ENCODE results near the gene PKM.
"Not testable (repeated sequence)": the region's sequence is repeated elsewhere in the genome, so short reads cannot be mapped to it uniquely, and the experiment has no call there.

PKM gene

DNA sequence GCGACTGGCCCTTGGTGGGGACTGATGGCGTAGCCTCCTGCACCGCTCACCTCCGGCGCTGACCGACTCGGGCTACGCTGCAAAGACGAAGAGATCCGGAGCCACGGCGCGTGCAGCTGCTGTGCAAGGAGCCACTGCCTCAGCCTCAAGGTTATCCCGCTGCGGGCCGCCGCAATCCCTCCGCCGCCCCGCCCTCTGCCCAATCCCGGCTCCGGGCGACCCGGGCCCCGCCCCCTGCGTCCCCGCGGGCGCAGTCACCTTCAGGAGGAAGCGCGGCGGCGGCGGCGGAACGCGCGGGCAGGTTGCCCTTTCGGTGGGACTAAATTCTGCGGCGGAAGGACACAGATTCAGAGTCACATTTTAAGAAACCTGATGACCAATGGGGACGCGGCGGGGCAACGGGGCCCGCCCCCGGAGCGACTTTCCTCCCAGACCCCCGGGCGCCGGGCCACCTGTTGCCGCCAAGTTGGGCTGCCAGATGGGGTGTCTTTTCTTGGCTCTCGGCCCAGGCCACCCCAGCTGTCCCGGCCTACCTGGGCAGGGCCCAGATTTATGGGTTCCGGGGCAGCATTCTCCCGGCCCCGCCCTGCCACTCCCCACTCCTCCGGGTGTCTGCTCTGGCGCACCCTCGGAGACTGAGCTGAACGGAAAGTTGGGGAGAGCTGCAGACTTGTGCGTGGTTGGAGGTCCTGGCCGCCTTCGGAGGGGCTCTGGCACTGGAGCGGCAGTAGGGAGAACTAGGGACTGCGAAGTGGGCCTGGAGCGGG is at the start of gene PKM:
PKM (minus strand) TSS at position 125 of the 767 bp plus-strand sequence. CDS start 12,093 bp downstream, outside the sequence.
- ATAC-seq (peak; percentile 64), DNase-seq (peak; percentile 100)

DNA sequence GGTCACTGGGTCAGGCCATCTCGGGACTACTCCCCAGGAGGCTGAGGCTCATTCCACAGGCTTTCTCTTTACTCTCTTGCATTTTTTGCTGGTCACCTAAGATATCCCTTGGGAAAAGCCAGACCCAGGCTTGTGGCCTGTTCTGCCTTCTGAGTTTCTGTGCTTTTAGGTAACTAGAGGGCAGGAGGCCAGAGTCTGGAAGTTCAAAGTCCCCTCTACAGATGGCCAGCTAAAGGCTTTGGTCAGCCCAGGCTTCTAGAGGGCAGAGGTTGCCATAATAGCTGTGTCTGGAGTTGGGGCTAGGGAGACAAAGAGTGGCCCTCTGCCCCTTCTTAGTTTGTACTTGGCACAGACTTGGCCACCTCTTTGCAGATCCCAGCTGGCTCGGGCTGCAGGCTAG is 49.8 kb upstream of the PKM start:
- ATAC-seq (no peak), DNase-seq (no peak)

DNA sequence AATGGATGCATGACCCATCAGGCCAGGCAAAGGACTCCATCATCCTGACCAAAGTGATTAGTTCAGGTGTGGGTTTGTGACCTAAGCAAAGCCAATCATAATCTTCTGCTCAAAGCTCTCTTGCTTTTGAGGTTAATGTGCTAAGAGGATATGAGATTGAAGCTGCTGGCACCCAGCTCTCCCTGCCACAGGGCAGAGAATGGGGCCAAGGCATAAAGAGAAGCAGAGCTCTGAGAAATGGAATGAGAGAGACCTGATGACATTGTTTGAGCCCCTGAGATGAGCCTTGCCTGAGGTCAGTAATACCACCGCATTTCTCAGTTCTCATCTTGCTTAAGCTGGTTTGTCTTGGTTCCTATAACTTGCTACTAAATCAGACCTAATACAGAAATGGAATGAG is 47.7 kb upstream of the PKM start:
- no peak for ATAC-seq
- DNase-seq, result no peak

DNA sequence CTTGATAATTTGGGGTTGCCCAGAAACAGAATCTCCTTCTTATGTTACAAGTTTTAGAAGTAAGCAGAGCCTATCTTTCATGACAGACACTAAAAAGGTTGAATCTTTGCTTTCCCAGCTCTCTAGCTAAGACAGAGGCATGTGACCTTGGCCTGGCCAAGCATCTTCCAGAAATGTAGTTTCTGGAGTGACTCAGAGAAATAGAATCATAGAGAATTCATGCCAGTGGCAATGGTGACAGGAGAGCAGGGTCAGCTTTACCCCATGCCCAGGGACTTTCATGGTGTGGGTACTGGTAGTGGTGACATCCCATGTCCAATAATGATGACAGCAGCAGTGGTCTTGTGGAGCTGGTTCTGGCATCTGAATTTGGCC is 45.3 kb upstream of the PKM start:
- no peak for ATAC-seq
- no peak for DNase-seq

DNA sequence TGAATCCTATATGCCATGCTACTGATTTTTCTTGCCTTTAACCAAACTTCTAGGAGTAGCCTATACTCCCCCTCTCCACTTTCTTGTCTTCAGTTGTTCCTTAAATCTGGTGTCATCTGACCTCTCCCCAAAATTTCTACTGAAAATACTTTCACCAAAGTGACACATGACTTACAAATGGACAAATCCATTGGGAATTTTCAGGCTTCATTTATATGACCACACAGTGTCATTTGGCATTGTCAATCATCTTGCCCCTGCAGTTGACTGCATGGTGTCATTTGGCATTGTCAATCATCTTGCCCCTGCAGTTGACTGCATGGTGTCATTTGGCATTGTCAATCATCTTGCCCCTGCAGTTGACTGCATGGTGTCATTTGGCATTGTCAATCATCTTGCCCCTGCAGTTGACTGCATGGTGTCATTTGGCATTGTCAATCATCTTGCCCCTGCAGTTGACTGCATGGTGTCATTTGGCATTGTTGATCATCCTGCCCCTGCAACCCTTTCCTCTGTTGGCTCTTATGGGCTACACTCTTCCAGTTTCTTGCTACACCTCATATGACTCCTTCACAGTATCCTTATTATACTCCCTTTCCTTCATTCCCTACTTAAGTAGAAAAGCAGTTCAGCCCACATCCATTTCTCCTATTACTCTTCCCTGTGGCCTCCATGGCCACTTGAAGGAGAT is 44.8 kb upstream of the PKM start:
- ATAC-seq, DNase-seq: not testable (repeated sequence)

DNA sequence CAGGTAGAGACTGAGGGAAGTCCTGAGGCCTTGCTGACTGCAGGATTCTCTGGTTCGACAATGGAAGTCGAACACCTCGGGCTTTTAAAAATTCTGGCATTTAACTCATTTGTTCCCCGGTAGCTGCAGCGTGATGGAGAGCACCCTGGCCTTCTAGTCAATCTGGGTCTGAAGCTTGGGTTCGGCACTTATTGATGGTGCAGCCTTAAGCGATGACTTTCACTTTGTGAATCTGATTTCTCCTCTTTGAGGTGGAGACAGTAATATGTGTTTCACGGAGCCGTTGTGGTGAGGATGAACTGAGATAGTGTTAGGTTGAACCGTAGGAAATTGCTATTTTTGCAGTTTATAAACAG is 42.0 kb upstream of the PKM start:
- DNase-seq (no peak), ATAC-seq (no peak)

DNA sequence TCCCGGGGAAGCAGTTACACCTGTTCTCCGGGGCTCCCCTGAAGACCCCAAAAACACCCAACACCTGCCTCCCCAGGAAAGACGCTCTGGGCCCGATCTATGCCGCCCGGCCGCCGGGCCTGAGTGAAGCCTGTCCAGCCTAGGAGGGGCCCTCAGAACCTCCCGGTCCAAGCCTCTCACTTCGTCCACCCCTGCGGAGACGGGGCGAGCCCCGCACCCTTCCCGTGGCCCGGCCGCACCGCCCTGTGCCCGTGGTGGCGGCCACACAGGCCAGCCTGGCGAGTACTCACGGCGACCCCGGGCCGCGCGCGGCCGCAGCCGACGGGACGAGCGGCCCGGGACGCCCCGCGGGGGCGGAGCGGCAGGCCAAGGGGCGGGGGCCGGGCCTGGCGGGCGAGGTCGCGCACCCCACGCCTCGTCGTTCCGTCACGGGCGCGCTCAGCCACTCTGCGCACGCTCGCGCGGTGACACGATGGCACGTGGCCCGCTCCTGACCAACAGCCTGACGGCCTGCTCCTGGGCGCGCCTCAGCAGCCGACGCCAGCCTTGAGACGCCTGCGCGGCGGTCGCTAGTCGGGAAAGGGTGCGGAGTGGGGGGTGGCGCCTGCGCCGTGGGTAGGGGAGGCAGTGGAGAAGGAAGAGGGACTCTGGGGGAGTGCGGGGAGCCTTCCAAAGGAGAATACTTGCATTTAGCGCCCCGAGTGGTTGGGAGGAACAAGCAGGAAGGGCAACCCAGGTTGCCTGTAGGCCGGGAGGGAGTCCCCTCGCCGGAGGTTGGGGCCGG is 41.4 kb upstream of the PKM start, which contains the start of gene PARP6:
PARP6 (minus strand) TSS at position 342 of the 784 bp plus-strand sequence. CDS start 5,077 bp downstream, outside the sequence.
- ATAC-seq (peak; percentile 99), DNase-seq (peak; percentile 98)

DNA sequence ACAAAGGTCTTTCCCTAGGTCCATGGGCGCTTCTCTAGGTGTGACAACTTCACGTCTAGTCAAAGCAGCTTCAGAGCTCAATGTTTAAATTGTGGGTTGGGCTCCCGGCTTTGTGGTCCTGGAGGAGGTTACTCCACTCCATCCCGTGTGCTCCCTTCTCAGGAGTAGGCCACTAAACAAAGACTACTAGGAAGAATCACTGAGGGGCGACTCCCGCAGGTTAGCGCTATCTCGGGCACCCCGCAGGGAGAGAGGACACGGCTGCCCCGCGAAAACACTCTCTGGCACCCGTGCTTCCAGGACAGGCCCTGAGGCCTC is 40.9 kb upstream of the PKM start:
- DNase-seq (peak; percentile 35), ATAC-seq (no peak)

DNA sequence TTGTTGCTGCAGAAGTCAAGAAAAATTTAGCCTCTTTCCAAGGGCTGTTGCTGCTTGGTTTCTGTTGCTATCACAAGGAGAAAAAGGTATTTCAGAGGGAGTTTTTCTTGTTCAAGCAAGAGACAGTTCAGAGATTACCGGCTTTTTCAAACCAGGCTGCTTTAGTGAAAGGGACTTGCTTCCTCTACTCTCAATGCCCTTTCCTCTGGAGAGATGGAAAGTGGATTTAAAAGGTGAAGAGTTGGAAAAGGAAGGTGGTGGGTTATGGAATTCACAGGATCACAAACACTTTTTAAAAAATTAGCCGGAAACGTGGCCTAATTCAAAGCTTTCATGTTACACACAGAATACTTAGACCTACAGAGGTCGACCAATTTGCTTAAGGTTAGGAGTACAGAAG is 40.2 kb upstream of the PKM start:
- DNase-seq (no peak), ATAC-seq (no peak)

DNA sequence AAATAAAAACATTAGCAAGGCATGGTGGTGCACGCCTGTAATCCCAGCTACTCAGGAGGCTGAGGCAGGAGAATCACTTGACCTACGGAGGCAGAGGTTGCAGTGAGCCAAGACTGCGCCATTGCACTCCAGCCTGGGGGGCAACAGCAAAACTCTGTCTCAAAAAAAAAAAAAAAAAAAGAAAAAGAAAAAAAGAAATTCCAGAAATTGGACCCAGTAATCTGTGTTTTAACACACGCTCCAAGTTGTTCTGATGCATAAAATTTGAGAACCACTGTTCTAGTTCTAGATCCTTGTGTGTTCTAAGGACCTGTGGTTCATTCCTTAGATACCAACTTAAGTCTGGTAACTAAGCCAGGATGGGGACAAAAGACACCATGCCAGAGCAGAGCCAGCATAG is 38.7 kb upstream of the PKM start:
- no peak for DNase-seq
- no peak for ATAC-seq

DNA sequence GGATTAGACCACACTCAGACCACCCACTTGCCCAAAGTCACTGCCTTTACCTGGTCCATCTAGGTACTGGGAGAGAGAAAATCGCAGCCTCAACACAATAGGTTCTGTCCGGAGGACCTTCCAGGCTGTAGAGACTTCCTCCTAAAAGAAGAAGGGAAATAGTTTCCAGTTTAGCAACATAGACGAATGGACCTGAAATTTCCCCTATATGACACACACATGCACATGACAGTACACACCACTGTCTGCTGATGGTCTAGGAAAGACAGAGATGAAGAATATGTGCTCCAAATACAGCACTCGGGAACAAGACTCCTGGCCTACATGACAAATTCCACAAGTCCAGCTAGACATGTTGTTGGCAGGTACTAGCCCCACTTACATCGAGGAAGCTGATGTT is 34.0 kb upstream of the PKM start:
- DNase-seq, result no peak
- ATAC-seq, result no peak

DNA sequence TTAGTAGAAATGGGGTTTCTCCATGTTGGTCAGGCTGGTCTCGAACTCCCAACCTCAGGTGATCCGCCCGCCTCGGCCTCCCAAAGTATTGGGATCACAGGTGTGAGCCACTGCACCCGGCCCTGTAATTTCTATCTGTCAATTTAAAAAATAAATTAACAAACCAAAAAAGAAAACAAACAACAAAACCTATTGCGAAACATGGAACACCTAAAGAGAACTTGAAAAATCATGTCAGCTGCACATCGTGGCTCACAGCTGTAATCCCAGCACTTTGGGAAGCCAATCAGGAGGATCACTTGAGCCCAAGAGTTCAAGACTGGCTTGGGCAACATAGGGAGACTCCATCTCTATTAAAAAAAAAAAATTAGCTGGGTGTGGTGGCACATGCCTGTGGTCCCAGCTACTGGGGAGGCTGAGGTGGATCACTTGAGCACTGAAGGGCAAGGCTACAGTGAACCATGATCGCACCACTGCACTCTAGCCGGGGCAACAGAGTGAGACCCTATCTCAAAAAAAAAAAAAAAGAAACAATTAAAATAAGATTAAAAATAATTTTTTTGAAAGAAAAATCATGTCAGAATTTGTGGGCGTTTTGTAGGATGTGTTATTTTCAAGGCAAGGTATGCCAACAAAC is 21.8 kb upstream of the PKM start:
- ATAC-seq, result no peak

DNA sequence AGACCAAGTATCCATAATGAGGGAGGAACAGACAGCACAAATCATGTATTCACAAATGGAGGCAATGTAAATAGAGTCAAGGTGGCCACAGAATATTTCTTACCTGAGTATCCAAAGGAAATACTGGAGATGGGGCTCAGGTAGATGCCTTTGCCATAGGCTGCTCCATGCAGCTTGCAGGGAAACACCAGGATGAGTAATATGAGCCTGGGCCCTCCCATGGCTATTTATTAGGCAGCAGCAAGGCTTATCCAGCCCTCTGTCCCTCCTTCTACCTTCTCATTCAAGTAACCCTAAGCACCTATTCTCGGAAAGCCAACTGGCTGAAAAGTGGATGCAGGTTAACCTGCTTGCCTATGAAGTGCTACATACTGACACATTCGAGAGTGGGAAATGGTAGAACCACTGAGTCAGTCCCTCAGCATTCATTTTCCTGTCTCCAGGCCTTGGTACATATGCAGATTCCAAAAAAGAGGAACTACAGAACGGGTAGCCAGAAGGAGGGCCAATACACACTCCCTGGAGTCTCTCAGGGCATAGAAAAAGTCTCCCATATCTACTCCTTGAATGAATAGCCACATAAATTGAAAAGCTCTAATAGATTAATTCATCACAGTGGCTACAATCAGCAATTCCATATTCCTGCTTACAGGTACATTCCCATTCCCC is 18.3 kb upstream of the PKM start:
- ATAC-seq, result no peak
- no peak for DNase-seq

More for the DNA sequence above, 21.8 kb upstream of the PKM start:
- no peak for DNase-seq

DNA sequence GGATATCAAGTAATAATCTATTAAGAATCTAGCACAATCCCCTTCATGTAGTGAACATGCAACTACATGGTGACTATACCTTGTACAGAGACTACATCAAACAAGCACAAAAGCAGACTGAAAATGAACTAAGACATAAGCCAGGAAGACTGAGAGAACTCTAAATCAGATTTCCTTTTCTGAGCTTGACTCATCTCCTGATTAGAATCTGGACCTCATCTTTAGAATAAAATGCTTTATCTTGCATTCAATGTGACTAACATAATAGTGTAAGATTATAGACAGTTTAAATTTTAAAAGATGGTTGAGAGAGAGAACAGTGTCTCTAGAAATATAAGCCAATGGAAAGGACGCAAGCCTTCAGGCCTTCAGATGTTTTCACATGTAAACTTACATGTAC is 17.5 kb upstream of the PKM start:
- no peak for DNase-seq
- no peak for ATAC-seq

DNA sequence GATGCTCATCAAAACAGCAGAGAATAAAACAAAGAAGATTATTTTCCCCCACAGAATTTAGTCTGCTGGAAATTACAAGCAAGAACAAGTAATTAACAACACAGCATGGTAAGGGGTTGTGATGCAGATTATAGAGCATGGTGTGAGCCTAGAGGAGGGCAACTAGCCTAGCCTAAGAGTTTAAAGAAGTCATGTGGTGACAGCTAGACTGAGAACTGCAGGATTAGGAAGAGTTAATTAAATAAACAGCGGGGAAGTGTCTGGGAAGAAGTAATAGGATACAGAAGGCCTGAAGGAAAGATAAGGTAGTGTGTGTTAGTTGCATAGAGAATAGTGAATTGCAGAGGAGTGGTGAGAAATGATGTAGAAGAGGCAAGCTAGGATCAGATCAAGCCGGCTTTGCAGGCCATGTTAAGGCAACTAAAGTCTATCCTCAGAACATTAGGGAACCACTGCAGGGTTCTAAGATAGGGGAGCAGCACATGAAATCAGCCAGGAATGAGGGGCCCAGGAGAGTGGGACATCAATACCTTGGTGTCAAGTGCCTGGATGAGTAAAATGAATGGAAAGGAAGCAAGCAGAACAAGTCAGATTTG is 11.9 kb upstream of the PKM start:
- DNase-seq, result no peak
- ATAC-seq, result no peak

DNA sequence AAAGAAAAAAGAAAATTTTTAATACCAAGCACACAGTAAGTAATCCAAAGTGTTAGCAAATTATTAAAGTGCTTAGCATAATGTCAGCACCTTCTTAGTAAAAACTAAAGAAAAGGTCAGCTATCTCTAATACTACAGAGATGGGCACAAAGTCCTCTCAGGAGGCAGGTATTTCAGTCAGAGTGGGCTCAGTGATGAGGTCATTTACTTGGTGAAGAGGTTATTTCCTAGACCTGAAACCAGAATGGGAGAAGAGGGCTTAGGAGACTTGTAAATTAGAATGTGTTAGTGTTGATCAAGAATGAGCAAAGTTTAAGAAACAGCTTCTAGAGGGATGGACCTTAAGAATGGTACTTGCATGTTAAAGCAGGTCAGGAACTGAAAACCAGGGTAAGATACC is 8.7 kb upstream of the PKM start:
- DNase-seq (no peak), ATAC-seq (no peak)

DNA sequence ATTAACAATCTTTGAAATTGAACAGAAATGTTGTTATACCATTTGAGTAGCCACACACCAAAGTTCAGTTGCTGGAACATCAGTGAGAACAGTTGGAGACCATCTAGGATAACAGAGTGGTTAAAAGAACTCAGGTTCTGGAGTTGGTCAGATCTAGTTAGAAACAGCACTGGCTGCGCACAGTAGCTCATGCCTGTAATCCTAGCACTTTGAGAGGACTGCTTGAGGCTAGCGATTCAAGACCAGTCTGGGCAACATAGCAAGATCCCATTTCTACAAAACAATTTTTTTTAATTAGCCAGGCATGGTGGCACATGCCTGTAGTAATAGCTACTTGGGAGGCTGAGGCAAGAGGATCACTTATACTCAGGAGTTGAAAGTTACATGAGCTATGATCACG is 7.6 kb upstream of the PKM start:
- no peak for DNase-seq
- ATAC-seq, result no peak

DNA sequence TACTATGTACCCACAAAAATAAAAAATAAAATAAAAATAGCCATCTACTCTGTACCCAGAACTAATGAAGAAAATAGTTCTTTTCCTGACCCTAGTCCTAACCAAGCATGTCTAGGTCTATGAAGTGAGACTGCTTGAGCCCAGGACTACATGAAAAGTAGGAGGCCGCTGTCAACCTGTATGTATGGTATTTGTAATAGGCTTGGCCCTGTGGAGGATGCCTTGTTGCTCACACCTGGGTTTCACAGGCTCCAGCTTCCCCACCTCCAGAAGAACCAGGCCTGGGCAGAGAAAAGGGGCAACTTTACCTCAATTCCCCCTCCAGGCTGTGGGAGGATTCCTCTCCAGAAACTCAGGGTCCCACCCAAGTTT is 6.8 kb upstream of the PKM start:
- ATAC-seq (no peak), DNase-seq (no peak)

DNA sequence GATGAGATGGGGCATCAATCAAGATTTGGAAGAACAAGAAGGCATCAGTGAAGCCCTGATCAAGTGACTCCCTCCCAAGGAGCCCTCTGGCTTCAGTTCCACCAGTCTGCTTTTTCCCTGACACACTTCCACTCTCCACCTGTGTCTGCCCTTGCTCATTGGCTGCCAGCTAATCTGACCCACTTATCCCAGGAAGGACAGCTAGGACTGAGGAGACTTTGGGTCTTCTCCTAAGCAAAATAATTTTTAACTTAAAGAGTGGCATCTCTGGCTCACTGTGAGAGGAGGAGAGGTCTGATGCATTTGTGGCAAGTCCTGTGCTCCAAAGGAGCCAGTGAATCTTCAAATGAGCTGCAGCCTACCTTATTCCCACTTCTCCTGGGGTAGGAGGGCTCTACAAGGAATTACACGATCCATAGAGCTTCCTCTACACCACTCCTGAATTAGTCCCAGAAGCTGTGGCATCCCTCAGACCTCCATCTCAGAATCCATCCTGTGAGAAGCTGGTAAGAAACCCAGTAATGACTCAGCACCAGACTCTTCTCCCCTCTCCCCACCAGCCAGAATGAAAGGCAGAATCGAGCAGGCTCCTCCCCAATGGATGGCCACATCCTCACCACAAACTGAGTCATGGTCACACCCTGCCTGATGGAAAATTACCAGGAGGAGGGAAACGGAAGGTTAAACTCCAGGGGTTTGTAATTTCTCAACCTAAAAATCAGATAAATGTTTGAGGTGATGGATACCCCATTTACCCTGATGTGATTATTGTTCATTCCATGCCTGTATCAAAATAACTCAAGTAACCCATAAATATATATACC is 6.3 kb upstream of the PKM start:
- ATAC-seq (peak; percentile 93), DNase-seq (peak; percentile 80)

DNA sequence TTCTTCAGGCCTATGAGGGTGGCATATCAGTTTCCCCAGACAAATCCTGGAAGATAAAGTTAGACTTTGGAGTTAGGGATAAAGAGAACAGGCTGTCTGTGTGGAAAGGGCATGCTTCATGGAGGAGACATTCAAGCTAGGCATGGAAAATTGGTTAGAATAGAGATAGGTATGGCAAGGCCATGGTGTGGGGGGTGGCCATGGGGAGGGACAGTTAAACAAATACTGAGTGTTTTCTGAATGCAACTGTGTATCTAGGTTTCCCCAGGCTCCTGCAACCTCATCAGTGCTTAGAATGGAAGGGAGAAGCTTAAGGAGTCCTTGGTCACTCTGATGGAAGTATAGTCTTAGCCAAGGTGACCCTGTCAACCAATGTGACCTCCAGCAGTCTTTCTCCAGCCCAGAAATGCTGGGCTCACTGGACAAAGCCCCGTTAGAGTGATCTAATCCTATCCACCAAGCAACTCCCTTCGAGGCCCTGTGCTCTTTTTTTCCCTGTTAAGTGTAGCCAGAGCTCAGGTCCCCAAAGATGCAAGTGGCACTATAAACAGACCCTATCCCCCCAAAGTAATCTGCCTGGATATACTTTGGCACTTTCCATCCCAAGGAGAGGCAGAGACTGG is 5.5 kb upstream of the PKM start:
- DNase-seq (no peak), ATAC-seq (no peak)
